Measurements from ENCODE around the gene FBXW2. TPM values are rescaled to one million over a fixed set of nuclear protein-coding genes. Genes with fewer than 3 reads are reported as not detected.

The FBXW2 gene
- total RNA-seq, 1 donor from 2014 or later: 58.4 TPM

DNA sequence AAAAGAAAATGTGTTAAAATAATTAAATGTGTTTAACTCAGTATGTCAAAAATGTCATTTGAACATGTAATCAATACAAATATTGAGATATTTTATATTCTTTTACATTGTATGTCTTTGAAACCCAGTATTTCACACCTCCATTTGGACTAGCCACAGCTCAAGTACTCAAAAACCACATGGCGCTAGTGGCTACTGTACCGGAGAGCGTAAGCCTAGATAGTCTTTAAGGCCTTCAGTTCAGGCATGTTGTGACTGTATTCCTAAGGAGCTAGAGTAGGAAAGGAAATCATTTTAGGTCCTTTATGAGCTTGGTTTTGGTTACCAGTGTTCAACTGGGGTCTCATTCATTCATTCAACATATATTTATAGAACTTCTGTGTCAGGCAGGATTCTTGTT lies 12.8 kb downstream of the FBXW2 start:
- Mint-ChIP-seq H3K4me3 (ENCODE audit: unreplicated experiment) (no peak overlapping the region), H3K4me1 (ENCODE audit: unreplicated experiment) (no peaks in the 10 kb centered on the region)

DNA sequence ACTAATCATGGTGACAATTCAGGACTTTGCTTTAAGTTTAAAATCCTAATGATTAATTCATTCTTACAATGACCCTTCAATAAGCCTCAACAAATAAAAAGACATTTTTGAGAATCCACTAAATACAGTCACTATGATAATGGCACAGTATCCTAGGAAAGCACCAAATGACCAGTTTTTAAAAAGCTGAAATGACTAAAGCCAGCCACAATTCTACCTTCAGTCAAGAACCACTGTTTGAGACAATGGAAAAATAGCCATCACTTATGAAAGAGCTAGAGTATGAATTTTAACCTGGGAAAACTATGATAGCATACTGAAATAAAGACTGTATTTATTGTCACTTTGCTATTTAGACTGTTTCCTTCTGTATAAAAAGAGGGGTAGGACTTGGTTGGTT lies 14.0 kb downstream of the FBXW2 start:
- Mint-ChIP-seq H3K4me1 (ENCODE audit: unreplicated experiment) (no peaks in the 10 kb centered on the region), H3K9me3 (ENCODE audit: unreplicated experiment) (no peaks in the 10 kb centered on the region), H3K36me3 (ENCODE audit: low read depth, unreplicated experiment) (peaks cover 32% of the 10 kb centered on the region), H3K4me3 (ENCODE audit: unreplicated experiment) (no peak overlapping the region), H3K27me3 (ENCODE audit: unreplicated experiment) (no peaks in the 10 kb centered on the region), H3K27ac (ENCODE audit: unreplicated experiment) (no peak overlapping the region)
- DNase-seq (ENCODE audit: low spot score): no peak
- TF ChIP-seq, protein P1, sequence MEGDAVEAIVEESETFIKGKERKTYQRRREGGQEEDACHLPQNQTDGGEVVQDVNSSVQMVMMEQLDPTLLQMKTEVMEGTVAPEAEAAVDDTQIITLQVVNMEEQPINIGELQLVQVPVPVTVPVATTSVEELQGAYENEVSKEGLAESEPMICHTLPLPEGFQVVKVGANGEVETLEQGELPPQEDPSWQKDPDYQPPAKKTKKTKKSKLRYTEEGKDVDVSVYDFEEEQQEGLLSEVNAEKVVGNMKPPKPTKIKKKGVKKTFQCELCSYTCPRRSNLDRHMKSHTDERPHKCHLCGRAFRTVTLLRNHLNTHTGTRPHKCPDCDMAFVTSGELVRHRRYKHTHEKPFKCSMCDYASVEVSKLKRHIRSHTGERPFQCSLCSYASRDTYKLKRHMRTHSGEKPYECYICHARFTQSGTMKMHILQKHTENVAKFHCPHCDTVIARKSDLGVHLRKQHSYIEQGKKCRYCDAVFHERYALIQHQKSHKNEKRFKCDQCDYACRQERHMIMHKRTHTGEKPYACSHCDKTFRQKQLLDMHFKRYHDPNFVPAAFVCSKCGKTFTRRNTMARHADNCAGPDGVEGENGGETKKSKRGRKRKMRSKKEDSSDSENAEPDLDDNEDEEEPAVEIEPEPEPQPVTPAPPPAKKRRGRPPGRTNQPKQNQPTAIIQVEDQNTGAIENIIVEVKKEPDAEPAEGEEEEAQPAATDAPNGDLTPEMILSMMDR (IDR thresholded peaks at IDR 0.05; ENCODE audit: unreplicated experiment): no peak

More for the DNA sequence above, 12.8 kb downstream of the FBXW2 start:
- TF ChIP-seq, protein P1 (IDR thresholded peaks at IDR 0.05; ENCODE audit: unreplicated experiment): no peak
- no peak for DNase-seq (ENCODE audit: low spot score)
- no peak overlapping the region for H3K27ac Mint-ChIP-seq (ENCODE audit: unreplicated experiment)
- H3K9me3 Mint-ChIP-seq (ENCODE audit: unreplicated experiment): no peaks in the 10 kb centered on the region
- no peaks in the 10 kb centered on the region for H3K27me3 Mint-ChIP-seq (ENCODE audit: unreplicated experiment)
- peaks cover 26% of the 10 kb centered on the region for H3K36me3 Mint-ChIP-seq (ENCODE audit: low read depth, unreplicated experiment)

DNA sequence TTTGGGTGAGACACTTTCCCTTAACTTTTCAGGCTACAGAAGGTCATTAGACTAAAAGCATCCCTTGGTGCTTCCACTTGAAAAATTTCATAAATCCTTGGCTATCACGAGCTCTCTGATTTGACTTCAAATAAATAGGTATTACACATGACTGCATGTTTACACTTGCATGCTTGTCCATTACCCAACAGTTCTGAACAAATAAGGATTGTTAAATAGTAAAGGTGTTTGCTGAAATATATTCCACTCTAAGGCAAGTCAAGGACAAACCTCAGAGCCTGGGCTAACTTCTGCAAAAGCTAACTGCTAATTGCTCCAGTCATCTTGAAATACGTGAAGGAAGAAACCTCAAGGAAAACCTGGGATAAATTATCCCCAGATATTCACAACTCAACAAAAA lies 14.5 kb downstream of the FBXW2 start:
- no peaks in the 10 kb centered on the region for H3K4me1 Mint-ChIP-seq (ENCODE audit: unreplicated experiment)

GRCh38 chr9:120777229-120777628 lies 16.0 kb downstream of the FBXW2 start:
- Mint-ChIP-seq H3K27me3 (ENCODE audit: unreplicated experiment) (no peaks in the 10 kb centered on the region), H3K27ac (ENCODE audit: unreplicated experiment) (no peak overlapping the region), H3K4me3 (ENCODE audit: unreplicated experiment) (no peak overlapping the region), H3K9me3 (ENCODE audit: unreplicated experiment) (no peaks in the 10 kb centered on the region), H3K4me1 (ENCODE audit: unreplicated experiment) (no peaks in the 10 kb centered on the region), H3K36me3 (ENCODE audit: low read depth, unreplicated experiment) (peaks cover 30% of the 10 kb centered on the region)
- DNase-seq (ENCODE audit: low spot score): no peak
- TF ChIP-seq, protein P1 (IDR thresholded peaks at IDR 0.05; ENCODE audit: unreplicated experiment): no peak

More for the DNA sequence above, 14.5 kb downstream of the FBXW2 start:
- Mint-ChIP-seq H3K36me3 (ENCODE audit: low read depth, unreplicated experiment) (peaks cover 28% of the 10 kb centered on the region), H3K27me3 (ENCODE audit: unreplicated experiment) (no peaks in the 10 kb centered on the region), H3K9me3 (ENCODE audit: unreplicated experiment) (no peaks in the 10 kb centered on the region), H3K4me3 (ENCODE audit: unreplicated experiment) (no peak overlapping the region), H3K27ac (ENCODE audit: unreplicated experiment) (peak overlapping the region; percentile 28)
- DNase-seq (ENCODE audit: low spot score): no peak
- TF ChIP-seq, protein P1 (IDR thresholded peaks at IDR 0.05; ENCODE audit: unreplicated experiment): no peak

DNA sequence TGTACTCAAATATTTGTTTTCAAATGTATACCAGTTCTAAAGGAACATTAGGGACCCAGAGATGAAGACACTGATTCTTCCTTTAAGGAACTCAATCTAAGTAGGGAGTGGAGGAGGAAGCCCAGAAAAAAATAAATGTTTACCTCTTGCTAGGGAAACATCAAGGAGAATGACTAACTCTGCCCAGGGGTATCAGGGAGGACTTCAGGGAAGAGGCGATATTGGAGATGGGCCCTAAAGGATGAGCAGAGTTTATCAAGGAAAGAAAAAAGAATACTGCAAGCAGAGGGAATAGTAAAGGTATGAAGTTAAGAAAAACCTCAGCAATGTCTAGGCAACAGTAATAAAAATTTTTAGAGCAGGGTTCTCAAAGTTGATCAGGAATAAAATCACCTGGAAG lies 16.4 kb downstream of the FBXW2 start:
- Mint-ChIP-seq H3K27ac (ENCODE audit: unreplicated experiment) (no peak overlapping the region), H3K4me3 (ENCODE audit: unreplicated experiment) (no peak overlapping the region), H3K4me1 (ENCODE audit: unreplicated experiment) (no peaks in the 10 kb centered on the region), H3K36me3 (ENCODE audit: low read depth, unreplicated experiment) (peaks cover 30% of the 10 kb centered on the region), H3K27me3 (ENCODE audit: unreplicated experiment) (no peaks in the 10 kb centered on the region), H3K9me3 (ENCODE audit: unreplicated experiment) (no peaks in the 10 kb centered on the region)
- TF ChIP-seq, protein P1 (IDR thresholded peaks at IDR 0.05; ENCODE audit: unreplicated experiment): no peak
- DNase-seq (ENCODE audit: low spot score): no peak

Data from endothelial cell (in vitro differentiated cells).